GM19351 (cell line): ENCODE measurements around the gene SERPINA12.

ENCODE experiments used
- ATAC-seq: cut with Tn5 transposase; IDR thresholded peaks from one replicate; pipeline ENCODE4 v1.9.1; 2021; ENCODE audit warnings: mild to moderate bottlenecking, moderate library complexity; ENCODE audit not compliant: unreplicated experiment

Gene SERPINA12, protein sequence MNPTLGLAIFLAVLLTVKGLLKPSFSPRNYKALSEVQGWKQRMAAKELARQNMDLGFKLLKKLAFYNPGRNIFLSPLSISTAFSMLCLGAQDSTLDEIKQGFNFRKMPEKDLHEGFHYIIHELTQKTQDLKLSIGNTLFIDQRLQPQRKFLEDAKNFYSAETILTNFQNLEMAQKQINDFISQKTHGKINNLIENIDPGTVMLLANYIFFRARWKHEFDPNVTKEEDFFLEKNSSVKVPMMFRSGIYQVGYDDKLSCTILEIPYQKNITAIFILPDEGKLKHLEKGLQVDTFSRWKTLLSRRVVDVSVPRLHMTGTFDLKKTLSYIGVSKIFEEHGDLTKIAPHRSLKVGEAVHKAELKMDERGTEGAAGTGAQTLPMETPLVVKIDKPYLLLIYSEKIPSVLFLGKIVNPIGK

DNA sequence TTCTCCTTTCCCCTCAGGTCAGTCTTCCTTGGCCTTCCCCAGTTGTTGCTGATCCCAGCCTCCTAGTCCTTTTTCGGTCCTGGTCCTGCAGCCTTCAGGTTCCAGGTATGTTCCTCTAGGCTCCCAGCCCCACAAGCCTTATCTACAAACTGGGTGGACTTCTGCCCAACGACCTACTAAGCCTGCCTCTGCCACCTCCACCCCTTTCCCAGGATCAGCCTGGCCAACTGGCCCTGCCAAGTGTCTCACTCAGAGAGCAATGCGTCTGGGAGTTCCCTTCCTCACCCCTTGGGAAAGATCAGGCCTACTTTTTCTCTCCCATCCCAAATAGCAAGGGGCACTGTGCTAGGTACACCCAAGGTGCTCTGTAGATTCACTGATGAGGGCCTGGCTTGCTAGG, at the start of gene SERPINA12:
TSS of gene SERPINA12 (minus strand) at position 114 of the 400 bp plus-strand sequence. CDS start 11,072 bp downstream, outside the sequence.
- no peak for ATAC-seq

- no peak for ATAC-seq
These were observed 49.6 kb upstream of the SERPINA12 start for GRCh38 chr14:94558842-94559241.

DNA sequence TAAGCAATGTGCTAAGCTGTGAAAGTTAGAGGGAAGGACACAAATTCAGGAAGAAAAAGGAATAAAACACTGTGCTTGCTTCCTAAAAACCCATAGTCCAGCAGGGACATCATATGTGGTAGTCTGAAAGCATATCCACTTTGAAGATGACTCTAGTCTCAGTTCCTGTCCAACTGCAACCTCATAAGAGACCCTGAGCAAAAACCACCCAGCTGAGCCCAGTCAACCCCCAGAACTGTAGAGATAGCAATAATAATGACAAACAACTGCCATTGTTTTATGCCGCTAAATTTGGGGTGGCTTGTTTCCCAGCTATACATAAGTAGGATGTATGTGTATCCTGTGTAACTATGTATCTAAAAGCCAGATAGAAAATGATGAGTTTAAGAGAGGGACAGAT, 48.1 kb upstream of the SERPINA12 start:
- no peak for ATAC-seq

- no peak for ATAC-seq
These were observed 46.7 kb upstream of the SERPINA12 start for GRCh38 chr14:94555991-94556390.

- no peak for ATAC-seq
These were observed 40.8 kb upstream of the SERPINA12 start for GRCh38 chr14:94550041-94550440.

GRCh38 chr14:94548999-94549985, 40.0 kb upstream of the SERPINA12 start:
- peak; percentile 80 for ATAC-seq

DNA sequence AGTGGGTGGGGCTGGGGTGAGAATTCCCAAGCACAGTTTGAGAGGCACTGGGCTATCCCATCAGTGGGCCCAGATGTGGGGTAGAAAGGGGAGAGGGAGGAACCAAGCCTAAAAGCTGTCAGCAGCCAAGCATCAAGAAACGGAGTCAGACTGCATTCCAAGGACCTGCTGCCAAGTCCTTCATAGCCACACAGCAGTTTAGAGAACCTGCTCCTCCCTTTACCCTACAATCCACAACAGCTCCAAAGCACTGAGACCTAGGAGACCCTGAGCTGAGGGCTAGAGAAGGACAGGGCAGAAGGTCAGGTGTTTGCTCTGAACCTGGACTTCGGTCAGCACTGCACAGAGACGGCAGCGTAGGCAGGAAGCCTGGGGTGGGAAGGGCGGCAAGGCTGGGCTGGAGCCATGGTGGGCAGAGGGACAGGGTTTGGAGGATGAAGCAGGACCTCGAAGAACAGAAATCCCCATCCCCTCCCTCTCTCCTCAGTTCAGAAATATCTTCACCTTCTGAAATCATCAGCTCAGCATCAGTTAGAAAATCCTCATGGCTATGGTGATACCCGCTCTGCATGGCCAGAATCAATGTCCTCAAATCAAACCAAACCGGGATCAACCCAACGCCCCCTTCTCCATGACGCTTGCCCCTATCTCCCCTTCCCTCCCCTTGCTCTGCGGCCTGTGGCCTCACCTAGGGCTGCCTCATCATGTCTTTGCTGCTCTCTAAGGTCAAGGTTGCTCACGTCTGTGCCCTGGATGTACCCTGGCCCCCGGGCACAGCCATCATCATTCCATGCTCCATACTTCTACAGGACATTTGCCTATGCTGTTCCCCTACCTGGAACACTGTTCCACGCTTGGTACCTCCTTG, 39.1 kb upstream of the SERPINA12 start:
- no peak for ATAC-seq

DNA sequence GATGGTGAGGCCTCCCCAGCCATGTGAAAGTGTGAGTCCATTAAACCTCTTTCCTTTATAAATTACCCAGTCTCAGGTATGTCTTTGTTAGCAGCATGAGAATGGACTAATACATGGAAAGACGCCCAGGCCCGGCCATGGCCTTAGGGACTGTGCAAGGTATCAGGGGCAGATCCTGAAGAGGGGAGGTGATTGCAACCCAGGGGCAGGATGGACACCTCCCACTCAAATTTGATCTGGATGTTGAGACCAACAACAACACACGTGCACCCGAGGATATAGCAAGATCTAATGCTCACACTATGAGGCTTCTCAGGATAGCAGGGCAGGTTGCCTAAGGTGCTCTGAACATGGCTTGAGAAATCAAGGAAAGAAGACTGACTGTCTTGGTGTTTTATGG, 38.5 kb upstream of the SERPINA12 start:
- ATAC-seq, result no peak

- no peak for ATAC-seq
These were observed 37.9 kb upstream of the SERPINA12 start for GRCh38 chr14:94547151-94547680.

GRCh38 chr14:94545131-94545841, 36.0 kb upstream of the SERPINA12 start:
- no peak for ATAC-seq

GRCh38 chr14:94544726-94545125, 35.5 kb upstream of the SERPINA12 start:
- ATAC-seq, result no peak

- ATAC-seq, result no peak
These were observed 34.3 kb upstream of the SERPINA12 start for GRCh38 chr14:94543449-94544124.

DNA sequence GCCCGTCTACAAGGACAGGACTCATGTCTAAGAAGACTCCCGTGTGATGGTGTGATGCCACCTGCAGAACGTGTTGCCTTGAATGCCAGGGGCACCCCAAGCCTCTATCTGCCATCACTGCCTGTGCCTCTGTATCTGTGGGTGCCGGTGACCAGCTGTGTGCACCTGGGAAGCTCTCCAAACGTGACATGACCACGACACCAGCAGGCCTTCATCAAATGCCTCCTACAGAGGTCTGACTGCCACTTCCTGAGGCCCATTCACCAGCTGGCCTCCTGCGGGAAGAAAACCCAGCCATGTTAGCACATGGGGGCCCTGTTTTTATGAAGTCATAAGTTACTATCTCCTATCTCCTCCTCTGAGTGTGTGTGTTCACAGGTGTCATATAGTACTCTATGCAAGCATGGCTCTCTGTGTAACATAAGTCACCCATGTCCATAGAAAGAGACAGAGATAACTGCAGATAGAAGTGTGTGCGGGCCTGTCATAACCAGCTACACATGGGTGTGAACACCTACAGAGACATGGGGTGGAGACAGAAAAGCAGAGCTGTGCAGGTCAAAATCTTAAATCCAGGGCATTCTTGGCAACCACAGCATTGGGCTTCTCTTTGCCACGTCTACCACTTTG, 33.7 kb upstream of the SERPINA12 start:
- ATAC-seq, result no peak

GRCh38 chr14:94542111-94542810, 33.0 kb upstream of the SERPINA12 start:
- no peak for ATAC-seq

DNA sequence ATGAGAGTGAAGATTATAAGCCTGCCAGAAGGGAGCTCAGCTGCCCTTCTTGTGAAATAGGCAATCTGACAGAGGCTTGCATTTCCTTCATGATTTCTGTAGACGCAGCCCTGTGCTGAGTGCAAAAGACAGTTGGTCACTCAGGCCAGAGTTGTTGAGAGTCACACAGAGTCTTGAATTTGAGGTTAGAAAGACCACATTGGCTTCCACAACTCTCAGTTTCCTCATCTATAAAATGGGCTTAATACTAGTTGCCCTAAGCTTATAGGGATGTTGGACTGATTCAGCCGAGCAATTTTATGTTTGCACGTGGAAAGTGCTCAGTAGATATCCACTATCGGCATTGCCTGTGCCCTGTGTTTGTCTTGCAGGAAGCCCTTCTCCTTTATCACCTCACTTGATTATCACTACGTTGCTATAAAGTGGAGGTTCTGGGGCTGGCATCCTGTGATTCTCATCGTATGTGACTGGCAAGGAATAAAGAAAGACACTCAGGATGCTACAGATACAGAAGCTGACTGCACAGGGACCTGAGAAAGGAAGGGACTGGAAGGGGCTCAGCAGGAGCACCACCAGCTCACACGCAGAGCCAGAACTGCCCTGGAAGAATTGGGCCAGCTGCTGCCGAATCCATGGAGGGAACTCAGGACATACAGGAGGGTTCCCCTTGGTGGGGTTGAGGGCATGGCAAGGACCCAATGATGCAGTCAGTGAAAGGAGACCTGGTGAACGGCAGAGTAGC, 32.1 kb upstream of the SERPINA12 start:
- ATAC-seq, result no peak

DNA sequence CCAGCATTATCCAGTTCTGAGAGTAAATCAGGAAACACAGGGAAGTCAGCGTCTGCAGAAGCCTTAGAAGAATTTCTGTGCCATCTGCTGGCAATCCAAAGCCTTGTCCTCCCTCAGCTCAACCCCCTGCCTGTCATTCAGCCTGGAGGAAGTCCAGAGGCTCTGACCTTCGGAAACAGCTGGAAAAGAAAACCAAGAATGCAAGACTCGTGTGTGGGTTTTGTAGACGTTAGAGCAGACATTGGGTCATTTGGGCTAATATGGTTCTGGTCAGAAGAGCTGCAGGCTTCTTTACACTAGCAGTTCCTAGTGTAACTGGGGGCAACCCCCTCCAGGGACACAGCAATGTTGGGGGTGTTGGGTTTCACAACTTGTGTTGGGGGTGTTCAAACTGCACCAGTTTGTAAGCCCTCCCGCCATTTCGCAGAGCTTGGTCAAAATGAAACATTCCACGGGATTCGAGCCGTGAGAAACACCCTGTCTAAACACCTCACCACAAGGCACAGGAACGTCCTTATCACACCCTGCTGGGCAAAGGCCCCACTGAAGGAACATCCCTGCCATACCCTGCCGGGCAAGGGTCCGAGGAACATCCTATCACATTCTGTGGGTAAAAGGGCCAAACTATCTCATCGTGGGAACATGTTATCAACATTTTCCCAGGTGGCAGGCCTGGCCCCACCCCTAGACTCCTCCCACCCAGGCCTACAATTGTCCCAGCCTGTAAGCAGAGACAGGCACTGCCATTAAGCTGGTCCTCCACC, 30.9 kb upstream of the SERPINA12 start:
- ATAC-seq, result no peak

GRCh38 chr14:94539181-94539580, 29.9 kb upstream of the SERPINA12 start:
- ATAC-seq, result no peak
